H9 (cell line): Measurements from ENCODE around the gene ZMIZ1. TPM values are rescaled to one million over a fixed set of nuclear protein-coding genes. Genes with fewer than 3 reads are reported as not detected.

Experiments used
- DNase-seq: peaks from one replicate; pipeline ENCODE4 v3.0.0-alpha.2; 2017
- H2AFZ ChIP-seq: one replicate; pipeline ENCODE4 v1.6.1; 2013; ENCODE audit warnings: mild to moderate bottlenecking, low read length, control low read depth, moderate library complexity
- H2AK5ac ChIP-seq: 2 replicates; pipeline ENCODE4 v1.6.1; 2013; ENCODE audit warnings: low read length, control low read depth, mixed read lengths; ENCODE audit not compliant: insufficient read length
- H2BK120ac ChIP-seq: one replicate; pipeline ENCODE4 v1.6.1; 2013; ENCODE audit warnings: low read depth, mild to moderate bottlenecking, low read length, control low read depth, inconsistent platforms; ENCODE audit not compliant: poor library complexity, severe bottlenecking
- H2BK12ac ChIP-seq: 2 replicates; pipeline ENCODE4 v1.6.1; 2013; ENCODE audit warnings: low read length, control low read depth, mixed read lengths, low read depth; ENCODE audit not compliant: insufficient read length
- H2BK15ac ChIP-seq: 2 replicates; pipeline ENCODE4 v1.6.1; 2013; ENCODE audit warnings: low read depth, low read length, control low read depth
- H2BK20ac ChIP-seq: one replicate; pipeline ENCODE4 v1.6.1; 2013; ENCODE audit warnings: low read depth, mild to moderate bottlenecking, low read length, control low read depth, inconsistent platforms; ENCODE audit not compliant: poor library complexity, severe bottlenecking
- H2BK5ac ChIP-seq: 2 replicates; pipeline ENCODE4 v1.6.1; 2013; ENCODE audit warnings: low read length, control low read depth, mixed read lengths; ENCODE audit not compliant: insufficient read length
- H3K14ac ChIP-seq: 2 replicates; pipeline ENCODE4 v1.6.1; 2013; ENCODE audit warnings: low read length, control low read depth; ENCODE audit not compliant: insufficient read depth
- H3K18ac ChIP-seq: 2 replicates; pipeline ENCODE4 v1.6.1; 2013; ENCODE audit warnings: low read depth, mild to moderate bottlenecking, mixed read lengths, low read length, control low read depth; ENCODE audit not compliant: insufficient read length
- H3K23ac ChIP-seq: 2 replicates; pipeline ENCODE4 v1.6.1; 2013; ENCODE audit warnings: low read length, control low read depth, mixed read lengths, low read depth; ENCODE audit not compliant: insufficient read length
- H3K23me2 ChIP-seq: 2 replicates; pipeline ENCODE4 v1.6.1; 2013; ENCODE audit warnings: low read depth, mild to moderate bottlenecking, mixed read lengths, low read length, control low read depth; ENCODE audit not compliant: insufficient read length, poor library complexity, severe bottlenecking
- H3K27ac ChIP-seq: 2 replicates; pipeline ENCODE4 v1.5.1; 2013; ENCODE audit warnings: low read length, control low read depth, mixed read lengths, low read depth; ENCODE audit not compliant: insufficient read length
- H3K27me3 ChIP-seq: 2 replicates; pipeline ENCODE4 v1.6.1; 2013; ENCODE audit warnings: low read length, control low read depth, inconsistent platforms; ENCODE audit not compliant: insufficient read depth
- H3K4ac ChIP-seq: 2 replicates; pipeline ENCODE4 v1.6.1; 2013; ENCODE audit warnings: low read depth, mild to moderate bottlenecking, control low read depth, inconsistent platforms, low read length, moderate library complexity
- H3K4me1 ChIP-seq: 2 replicates; pipeline ENCODE4 v1.6.1; 2013; ENCODE audit warnings: low read length, control low read depth, inconsistent platforms; ENCODE audit not compliant: insufficient read depth
- H3K4me2 ChIP-seq: 2 replicates; pipeline ENCODE4 v1.6.1; 2013; ENCODE audit warnings: low read length, control low read depth, mixed read lengths; ENCODE audit not compliant: insufficient read length, insufficient read depth
- H3K56ac ChIP-seq: 2 replicates; pipeline ENCODE4 v1.6.1; 2013; ENCODE audit warnings: low read depth, mild to moderate bottlenecking, mixed read lengths, low read length, control low read depth; ENCODE audit not compliant: insufficient read length
- H3K79me1 ChIP-seq: 2 replicates; pipeline ENCODE4 v1.6.1; 2013; ENCODE audit warnings: low read depth, mild to moderate bottlenecking, moderate library complexity, low read length, control low read depth, inconsistent platforms; ENCODE audit not compliant: insufficient read depth, poor library complexity, severe bottlenecking
- H3K79me2 ChIP-seq: 2 replicates; pipeline ENCODE4 v1.6.1; 2013; ENCODE audit warnings: low read length, control low read depth, inconsistent platforms; ENCODE audit not compliant: insufficient read depth
- H3K9ac ChIP-seq: 2 replicates; pipeline ENCODE4 v1.6.1; 2013; ENCODE audit warnings: low read length, control low read depth, mixed read lengths; ENCODE audit not compliant: insufficient read length; ENCODE audit errors: extremely low read depth
- H3K9me3 ChIP-seq: one replicate; pipeline ENCODE4 v1.6.1; 2013; ENCODE audit warnings: low read depth, low read length, inconsistent platforms; ENCODE audit not compliant: control insufficient read depth
- H3T11ph ChIP-seq: one replicate; pipeline ENCODE4 v1.6.1; 2013; ENCODE audit warnings: mild to moderate bottlenecking, low read length, control low read depth, inconsistent platforms
- H4K20me1 ChIP-seq: one replicate; pipeline ENCODE4 v1.6.1; 2013; ENCODE audit not compliant: control insufficient read depth, insufficient read length, insufficient read depth
- H4K5ac ChIP-seq: 2 replicates; pipeline ENCODE4 v1.6.1; 2013; ENCODE audit warnings: low read depth, mild to moderate bottlenecking, mixed read lengths, low read length, control low read depth; ENCODE audit not compliant: insufficient read length
- H4K8ac ChIP-seq: replicated peaks from 2 replicates; pipeline ENCODE4 v1.6.1; 2013; ENCODE audit warnings: low read length, control low read depth, mixed read lengths, low read depth; ENCODE audit not compliant: insufficient read length
- H4K91ac ChIP-seq: 2 replicates; pipeline ENCODE4 v1.6.1; 2013; ENCODE audit warnings: low read depth, mild to moderate bottlenecking, moderate library complexity, mixed read lengths, low read length, control low read depth; ENCODE audit not compliant: insufficient read length
- H3K27ac Mint-ChIP-seq, 3 experiments: 2 replicates in 2 of 3; 3 replicates in 1 of 3; pipeline ENCODE4 v1.8.0; 2020 to 2021; ENCODE audit warnings: mixed read lengths in 3 of 3, mild to moderate bottlenecking in 1 of 3, moderate library complexity in 1 of 3
- H3K27me3 Mint-ChIP-seq: 2 replicates; pipeline ENCODE4 v1.8.0; 2021; ENCODE audit warnings: low read depth, mild to moderate bottlenecking, moderate library complexity, mixed read lengths
- H3K36me3 Mint-ChIP-seq, 3 experiments: 2 replicates in 2 of 3; 3 replicates in 1 of 3; pipeline ENCODE4 v1.8.0; 2020 to 2021; ENCODE audit warnings: low read depth in 3 of 3, mixed read lengths in 3 of 3; ENCODE audit not compliant: insufficient read depth in 1 of 3
- H3K4me1 Mint-ChIP-seq, 2 experiments: 2 replicates each; pipeline ENCODE4 v1.8.0; 2020; ENCODE audit warnings: mixed read lengths in 2 of 2
- H3K4me3 Mint-ChIP-seq, 2 experiments: 2 replicates in 1 of 2; 3 replicates in 1 of 2; pipeline ENCODE4 v1.8.0; 2020 to 2021; ENCODE audit warnings: mild to moderate bottlenecking in 2 of 2, mixed read lengths in 2 of 2, moderate library complexity in 1 of 2
- H3K9me3 Mint-ChIP-seq, 2 experiments: 2 replicates in 1 of 2; 3 replicates in 1 of 2; pipeline ENCODE4 v1.8.0; 2020; ENCODE audit warnings: mild to moderate bottlenecking in 2 of 2, mixed read lengths in 2 of 2, moderate library complexity in 1 of 2
- WGBS: extraction: QIAGEN DNeasy Blood & Tissue Kit; methylation state at CpG from one replicate; pipeline ENCODE4 v1.1.7; 2013; ENCODE audit warnings: missing lambda C conversion rate, low lambda C conversion rate, mixed read lengths; ENCODE audit not compliant: insufficient read length; ENCODE audit errors: extremely low coverage; 5-methylcytosine and 5-hydroxymethylcytosine counted together
- total RNA-seq: library from RNA; stranded (reverse); gene quantifications from 2 replicates; pipeline ENCODE4 v1.2.1, GENCODE V29; 2021
- TF ChIP-seq, protein P1 (sequence below): fragments of 200-600 bp; sonication (generic); conservative IDR thresholded peaks from 3 replicates; pipeline ENCODE4 v1.8.0; 2021; ENCODE audit warnings: antibody characterized with exemption, mild to moderate bottlenecking

Gene ZMIZ1
- total RNA-seq, 1 experiment from 2014 or later, result 36.9 TPM

DNA sequence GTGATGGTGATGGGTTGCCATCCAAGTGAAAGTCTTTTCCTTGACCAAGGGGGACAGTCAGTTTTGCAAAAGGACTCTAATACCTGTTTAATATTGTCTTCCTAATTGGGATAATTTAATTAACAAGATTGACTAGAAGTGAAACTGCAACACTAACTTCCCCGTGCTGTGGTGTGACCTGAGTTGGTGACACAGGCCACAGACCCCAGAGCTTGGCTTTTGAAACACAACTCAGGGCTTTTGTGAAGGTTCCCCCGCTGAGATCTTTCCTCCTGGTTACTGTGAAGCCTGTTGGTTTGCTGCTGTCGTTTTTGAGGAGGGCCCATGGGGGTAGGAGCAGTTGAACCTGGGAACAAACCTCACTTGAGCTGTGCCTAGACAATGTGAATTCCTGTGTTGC lies 285.4 kb downstream of the ZMIZ1 start:
- H3K27me3 ChIP-seq, result no peaks in the 10 kb centered on the region
- H3T11ph ChIP-seq, result no peak overlapping the region
- H3K79me1 ChIP-seq, result no peaks in the 10 kb centered on the region
- no peak overlapping the region for H3K23ac ChIP-seq
- H3K4ac ChIP-seq, result no peak overlapping the region
- H3K9ac ChIP-seq, result no peak overlapping the region
- Mint-ChIP-seq H3K4me1 (no peaks in the 10 kb centered on the region), H3K36me3 (peaks cover 50 to 79% (median 73%) of the 10 kb centered on the region in 3 experiments; a peak in 6 of 7 replicates), H3K9me3 (no peaks in the 10 kb centered on the region), H3K4me3 (no peak overlapping the region), H3K27me3 (no peaks in the 10 kb centered on the region; the same call in 1 of the 2 replicates), H3K27ac (no peak overlapping the region)
- H2BK20ac ChIP-seq, result no peak overlapping the region
- H2BK12ac ChIP-seq, result no peak overlapping the region
- TF ChIP-seq, protein P1, sequence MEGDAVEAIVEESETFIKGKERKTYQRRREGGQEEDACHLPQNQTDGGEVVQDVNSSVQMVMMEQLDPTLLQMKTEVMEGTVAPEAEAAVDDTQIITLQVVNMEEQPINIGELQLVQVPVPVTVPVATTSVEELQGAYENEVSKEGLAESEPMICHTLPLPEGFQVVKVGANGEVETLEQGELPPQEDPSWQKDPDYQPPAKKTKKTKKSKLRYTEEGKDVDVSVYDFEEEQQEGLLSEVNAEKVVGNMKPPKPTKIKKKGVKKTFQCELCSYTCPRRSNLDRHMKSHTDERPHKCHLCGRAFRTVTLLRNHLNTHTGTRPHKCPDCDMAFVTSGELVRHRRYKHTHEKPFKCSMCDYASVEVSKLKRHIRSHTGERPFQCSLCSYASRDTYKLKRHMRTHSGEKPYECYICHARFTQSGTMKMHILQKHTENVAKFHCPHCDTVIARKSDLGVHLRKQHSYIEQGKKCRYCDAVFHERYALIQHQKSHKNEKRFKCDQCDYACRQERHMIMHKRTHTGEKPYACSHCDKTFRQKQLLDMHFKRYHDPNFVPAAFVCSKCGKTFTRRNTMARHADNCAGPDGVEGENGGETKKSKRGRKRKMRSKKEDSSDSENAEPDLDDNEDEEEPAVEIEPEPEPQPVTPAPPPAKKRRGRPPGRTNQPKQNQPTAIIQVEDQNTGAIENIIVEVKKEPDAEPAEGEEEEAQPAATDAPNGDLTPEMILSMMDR, result no peak
- no peak overlapping the region for H3K27ac ChIP-seq
- no peaks in the 10 kb centered on the region for H3K4me1 ChIP-seq
- no peak overlapping the region for H2BK120ac ChIP-seq
- no peak overlapping the region for H2AFZ ChIP-seq
- no peak overlapping the region for H3K4me2 ChIP-seq
- DNase-seq, result no peak
- WGBS, result no CpG with 5 or more reads among the region's 3 CpGs
- no peaks in the 10 kb centered on the region for H3K23me2 ChIP-seq
- H3K9me3 ChIP-seq, result no peaks in the 10 kb centered on the region
- H3K14ac ChIP-seq, result no peak overlapping the region
- no peak overlapping the region for H2BK5ac ChIP-seq
- H4K5ac ChIP-seq, result no peak overlapping the region
- no peak overlapping the region for H3K56ac ChIP-seq
- no peak overlapping the region for H2AK5ac ChIP-seq
- no peaks in the 10 kb centered on the region for H4K20me1 ChIP-seq
- H4K91ac ChIP-seq, result no peak overlapping the region
- H4K8ac ChIP-seq, result no peak overlapping the region
- H3K79me2 ChIP-seq, result no peaks in the 10 kb centered on the region
- no peak overlapping the region for H2BK15ac ChIP-seq
- H3K18ac ChIP-seq, result no peak overlapping the region
